ENCODE measurements around the gene EXOC6B.

The EXOC6B gene

DNA sequence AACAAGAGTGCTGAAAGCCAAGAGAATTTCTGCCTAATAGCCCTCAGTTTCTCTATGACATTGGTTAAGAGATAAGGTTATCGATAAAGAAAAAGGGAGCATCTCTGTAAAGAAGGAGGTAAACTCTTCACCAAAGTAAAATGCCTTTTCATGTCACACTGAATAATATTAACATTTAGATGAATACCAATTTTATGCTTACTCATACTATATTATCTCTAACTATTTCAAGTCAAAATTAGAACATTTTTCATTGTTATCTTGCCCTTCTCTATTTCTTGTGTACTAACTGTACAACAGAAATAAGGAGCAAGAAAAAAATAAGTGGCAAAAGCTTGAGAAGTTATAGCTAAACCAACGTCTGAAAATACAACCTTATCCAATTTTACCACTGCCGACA lies 127.5 kb downstream of the EXOC6B start:
- Histone ChIP-seq H4K20me1 (ENCODE audit: insufficient read depth, low read length) (no peaks in the 10 kb centered on the region), H3K79me2 (ENCODE audit: low read length) (no peaks in the 10 kb centered on the region), H3K4me2 (ENCODE audit: low read depth, low read length) (no peak overlapping the region), H3K9ac (ENCODE audit: low read length) (no peak overlapping the region), H3K9me3 (replicated peaks; ENCODE audit: insufficient read depth, low read length) (no peaks in the 10 kb centered on the region), H3F3A (ENCODE audit: insufficient read depth, low read length) (no peaks in the 10 kb centered on the region), H3K4me1 (ENCODE audit: low read length) (no peaks in the 10 kb centered on the region), H3K36me3 (replicated peaks; ENCODE audit: insufficient read depth, low read length) (no peaks in the 10 kb centered on the region), H3K4me3 (ENCODE audit: low read length) (no peak overlapping the region), H2AFZ (ENCODE audit: low read length) (no peak overlapping the region), H3K27me3 (replicated peaks; ENCODE audit: insufficient read depth, low read length) (no peaks in the 10 kb centered on the region), H3K27ac (ENCODE audit: low read length) (no peak overlapping the region), H3K9me2 (replicated peaks; ENCODE audit: insufficient read depth, low read length) (no peaks in the 10 kb centered on the region)
- TF ChIP-seq EZH2 (optimal IDR thresholded peaks at IDR 0.05; ENCODE audit: low read depth, low read length) (no peak), EZH2phosphoT487 (IDR thresholded peaks at IDR 0.05; ENCODE audit: low read length) (no peak)
- TF ChIP-seq, protein P1, sequence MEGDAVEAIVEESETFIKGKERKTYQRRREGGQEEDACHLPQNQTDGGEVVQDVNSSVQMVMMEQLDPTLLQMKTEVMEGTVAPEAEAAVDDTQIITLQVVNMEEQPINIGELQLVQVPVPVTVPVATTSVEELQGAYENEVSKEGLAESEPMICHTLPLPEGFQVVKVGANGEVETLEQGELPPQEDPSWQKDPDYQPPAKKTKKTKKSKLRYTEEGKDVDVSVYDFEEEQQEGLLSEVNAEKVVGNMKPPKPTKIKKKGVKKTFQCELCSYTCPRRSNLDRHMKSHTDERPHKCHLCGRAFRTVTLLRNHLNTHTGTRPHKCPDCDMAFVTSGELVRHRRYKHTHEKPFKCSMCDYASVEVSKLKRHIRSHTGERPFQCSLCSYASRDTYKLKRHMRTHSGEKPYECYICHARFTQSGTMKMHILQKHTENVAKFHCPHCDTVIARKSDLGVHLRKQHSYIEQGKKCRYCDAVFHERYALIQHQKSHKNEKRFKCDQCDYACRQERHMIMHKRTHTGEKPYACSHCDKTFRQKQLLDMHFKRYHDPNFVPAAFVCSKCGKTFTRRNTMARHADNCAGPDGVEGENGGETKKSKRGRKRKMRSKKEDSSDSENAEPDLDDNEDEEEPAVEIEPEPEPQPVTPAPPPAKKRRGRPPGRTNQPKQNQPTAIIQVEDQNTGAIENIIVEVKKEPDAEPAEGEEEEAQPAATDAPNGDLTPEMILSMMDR (IDR thresholded peaks at IDR 0.05; ENCODE audit: low read length), result no peak
- DNase-seq, result no peak

DNA sequence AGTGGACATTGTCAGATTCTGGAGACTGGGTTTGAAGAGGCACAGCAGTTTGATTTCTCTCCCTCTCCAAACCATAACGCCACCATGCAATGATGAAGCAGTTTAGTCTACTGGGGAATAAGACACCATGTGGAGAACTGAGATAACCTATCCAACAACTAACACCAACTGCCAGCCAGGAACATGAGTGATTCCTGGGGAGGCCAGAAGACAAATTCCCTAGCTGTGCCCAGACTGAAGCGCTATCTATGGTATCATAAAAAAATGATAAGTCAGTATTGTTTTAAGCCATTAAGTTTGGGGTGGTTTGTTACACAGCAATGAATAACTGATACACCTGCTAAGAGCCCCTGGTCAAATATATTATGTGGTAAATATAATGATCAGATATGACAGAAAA lies 129.3 kb downstream of the EXOC6B start:
- Histone ChIP-seq H3K27ac (ENCODE audit: low read length) (no peak overlapping the region), H3K4me1 (ENCODE audit: low read length) (0 out of 2 replicates have a peak, but pooled peaks cover 4% of the 10 kb centered on the region), H3K4me2 (ENCODE audit: low read depth, low read length) (no peak overlapping the region), H2AFZ (ENCODE audit: low read length) (no peak overlapping the region), H3K9me3 (replicated peaks; ENCODE audit: insufficient read depth, low read length) (no peaks in the 10 kb centered on the region), H4K20me1 (ENCODE audit: insufficient read depth, low read length) (no peaks in the 10 kb centered on the region), H3K79me2 (ENCODE audit: low read length) (no peaks in the 10 kb centered on the region), H3F3A (ENCODE audit: insufficient read depth, low read length) (no peaks in the 10 kb centered on the region), H3K36me3 (replicated peaks; ENCODE audit: insufficient read depth, low read length) (no peaks in the 10 kb centered on the region), H3K9me2 (replicated peaks; ENCODE audit: insufficient read depth, low read length) (no peaks in the 10 kb centered on the region), H3K4me3 (ENCODE audit: low read length) (no peak overlapping the region), H3K27me3 (replicated peaks; ENCODE audit: insufficient read depth, low read length) (no peaks in the 10 kb centered on the region), H3K9ac (ENCODE audit: low read length) (no peak overlapping the region)
- TF ChIP-seq, protein P1 (IDR thresholded peaks at IDR 0.05; ENCODE audit: low read length), result no peak
- no peak for TF ChIP-seq EZH2phosphoT487 (IDR thresholded peaks at IDR 0.05; ENCODE audit: low read length)
- TF ChIP-seq EZH2 (optimal IDR thresholded peaks at IDR 0.05; ENCODE audit: low read depth, low read length), result no peak
- no peak for DNase-seq

DNA sequence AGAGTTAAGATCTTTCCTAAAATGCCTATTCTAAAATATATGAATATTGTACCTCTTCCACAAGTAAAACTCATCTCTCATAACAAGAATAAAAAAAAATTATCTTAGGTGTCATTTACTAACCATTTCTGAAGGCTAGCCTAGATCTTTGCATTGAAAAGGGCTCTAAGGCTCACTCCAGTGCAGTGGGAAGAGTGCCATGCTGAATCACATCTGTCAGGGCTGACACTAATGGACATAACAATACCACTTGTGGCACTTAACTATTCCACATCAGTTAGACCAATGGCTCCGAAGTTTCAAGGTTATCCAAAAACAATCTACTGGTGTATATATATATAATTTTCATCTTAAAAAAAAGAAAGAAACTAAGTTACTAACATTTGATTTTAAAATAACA lies 130.2 kb downstream of the EXOC6B start:
- Histone ChIP-seq H3K4me3 (ENCODE audit: low read length) (no peak overlapping the region), H4K20me1 (ENCODE audit: insufficient read depth, low read length) (no peaks in the 10 kb centered on the region), H3K4me2 (ENCODE audit: low read depth, low read length) (no peak overlapping the region), H2AFZ (ENCODE audit: low read length) (no peak overlapping the region), H3K4me1 (ENCODE audit: low read length) (0 out of 2 replicates have a peak, but pooled peaks cover 4% of the 10 kb centered on the region), H3K27me3 (replicated peaks; ENCODE audit: insufficient read depth, low read length) (no peaks in the 10 kb centered on the region), H3K36me3 (replicated peaks; ENCODE audit: insufficient read depth, low read length) (no peaks in the 10 kb centered on the region), H3K9me2 (replicated peaks; ENCODE audit: insufficient read depth, low read length) (no peaks in the 10 kb centered on the region), H3K27ac (ENCODE audit: low read length) (no peak overlapping the region), H3K9me3 (replicated peaks; ENCODE audit: insufficient read depth, low read length) (no peaks in the 10 kb centered on the region), H3F3A (ENCODE audit: insufficient read depth, low read length) (no peaks in the 10 kb centered on the region), H3K79me2 (ENCODE audit: low read length) (no peaks in the 10 kb centered on the region), H3K9ac (ENCODE audit: low read length) (no peak overlapping the region)
- no peak for TF ChIP-seq EZH2phosphoT487 (IDR thresholded peaks at IDR 0.05; ENCODE audit: low read length)
- TF ChIP-seq, protein P1 (IDR thresholded peaks at IDR 0.05; ENCODE audit: low read length), result no peak
- no peak for TF ChIP-seq EZH2 (optimal IDR thresholded peaks at IDR 0.05; ENCODE audit: low read depth, low read length)
- DNase-seq, result no peak

Measured in MM.1S (cell line).